ENCODE measurements around the gene GPATCH4.

The GPATCH4 gene

DNA sequence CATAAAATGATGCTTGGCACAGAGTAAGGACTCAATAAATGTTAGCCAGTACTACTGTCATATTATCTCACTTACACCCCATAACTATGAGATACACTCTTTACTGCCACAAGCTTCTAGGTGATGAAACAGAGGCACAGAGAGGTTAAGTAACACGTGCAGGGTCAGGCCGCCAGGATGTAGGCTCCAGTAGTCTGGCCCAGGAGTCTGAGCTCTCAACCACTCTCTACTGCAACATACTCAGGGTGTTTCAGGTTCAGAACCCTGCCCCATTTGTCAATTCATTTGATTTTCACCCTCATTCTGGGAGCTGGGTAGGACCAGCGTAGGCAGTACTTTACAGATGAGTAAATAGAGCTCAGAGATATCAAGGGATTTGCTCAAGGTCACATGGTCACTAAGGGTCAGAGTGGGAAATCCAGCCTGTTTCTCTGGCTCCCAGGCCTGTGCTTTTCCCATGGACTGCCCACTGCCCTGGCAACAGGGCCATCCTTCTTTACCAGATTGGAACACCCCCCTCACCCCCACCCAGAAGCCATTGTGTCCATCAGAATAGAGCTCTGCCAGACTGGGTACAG is 50.1 kb downstream of the GPATCH4 start:
- no peak for DNase-seq (ENCODE audit: low read depth in 3 of 3, low spot score in 1 of 3)

DNA sequence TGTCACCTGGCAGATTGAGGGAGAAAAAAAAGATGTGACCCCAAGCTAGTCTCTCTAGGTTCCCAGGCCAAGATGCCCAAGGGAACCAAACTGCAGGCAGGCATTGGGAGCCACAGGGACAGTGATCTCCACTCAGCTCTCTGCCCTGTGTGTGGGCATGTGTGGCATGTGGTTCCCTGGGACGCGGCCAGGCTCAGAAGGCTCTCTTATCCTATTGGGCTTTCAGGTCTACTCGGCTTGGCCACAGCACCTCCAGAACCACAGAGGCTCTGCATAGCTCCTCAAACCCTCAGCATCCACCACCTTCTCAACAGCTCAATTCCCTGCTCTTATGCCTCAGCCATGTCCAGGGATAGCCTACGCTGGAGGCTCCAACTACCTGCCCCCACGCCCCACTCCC is 50.9 kb downstream of the GPATCH4 start:
- DNase-seq (ENCODE audit: low read depth in 3 of 3, low spot score in 1 of 3) = no peak

DNA sequence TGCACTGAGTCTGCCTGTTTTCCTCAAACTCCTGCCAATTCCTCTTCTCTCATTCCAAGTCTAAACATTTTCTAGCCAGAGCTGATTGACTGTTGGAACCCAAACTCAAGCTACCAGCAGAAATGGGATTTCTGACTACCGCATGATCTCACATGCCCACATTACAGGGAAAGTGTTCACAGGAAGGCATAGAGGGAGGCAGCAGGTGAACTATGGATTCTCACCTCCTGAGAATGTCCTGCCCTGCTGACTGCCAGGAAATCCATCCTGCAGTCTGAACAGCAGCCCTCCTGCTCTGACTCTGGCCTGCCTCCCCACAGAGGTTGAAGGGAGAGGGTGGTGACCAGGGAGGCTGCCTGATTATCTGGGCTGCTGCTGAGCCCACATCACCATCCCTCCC is 51.4 kb downstream of the GPATCH4 start:
- no peak for DNase-seq (ENCODE audit: low read depth in 3 of 3, low spot score in 1 of 3)

GRCh38 chr1:156549390-156549789 is 51.9 kb downstream of the GPATCH4 start:
- DNase-seq (ENCODE audit: low read depth in 3 of 3, low spot score in 1 of 3) = no peak

GRCh38 chr1:156547982-156548381 is 53.3 kb downstream of the GPATCH4 start:
- no peak for DNase-seq (ENCODE audit: low read depth in 3 of 3, low spot score in 1 of 3)

DNA sequence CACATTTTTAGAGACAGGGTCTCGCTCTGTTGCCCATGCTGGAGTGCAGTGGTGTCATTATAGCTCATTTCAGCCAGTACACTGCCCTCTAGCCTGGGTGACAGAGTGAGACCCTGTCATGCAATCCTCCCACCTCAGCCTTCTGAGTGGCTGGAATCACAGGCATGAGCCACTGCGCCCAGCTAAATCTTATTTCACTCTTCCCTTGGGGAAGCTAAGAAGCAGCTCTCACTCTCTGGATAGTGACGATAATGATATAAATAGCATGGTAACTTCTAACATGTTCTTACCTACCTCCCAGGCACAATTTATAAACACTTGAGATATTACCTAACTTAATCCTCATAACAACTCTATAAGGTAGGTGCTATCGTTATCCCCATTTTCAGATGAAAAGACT is 53.8 kb downstream of the GPATCH4 start:
- no peak for DNase-seq (ENCODE audit: low read depth in 3 of 3, low spot score in 1 of 3)

DNA sequence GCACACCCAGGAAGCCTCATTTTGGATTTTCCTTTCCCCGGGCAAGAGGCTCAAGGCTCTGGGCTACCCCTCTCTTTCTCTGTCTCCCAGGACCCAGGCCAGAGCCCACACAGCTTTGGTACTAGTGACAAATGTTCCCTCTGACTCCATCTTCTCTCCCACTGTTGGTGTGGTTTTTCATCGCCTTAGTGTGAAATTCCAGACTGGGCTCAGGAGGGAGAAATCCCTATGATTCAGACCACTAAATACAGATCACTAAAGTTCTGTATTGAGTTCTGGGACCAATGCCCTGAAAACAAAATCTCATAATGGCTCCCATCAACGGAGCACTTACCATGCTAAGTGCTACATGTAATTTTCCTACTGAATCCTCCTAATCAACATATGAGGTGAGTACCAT is 55.0 kb downstream of the GPATCH4 start:
- no peak for DNase-seq (ENCODE audit: low read depth in 3 of 3, low spot score in 1 of 3)

GRCh38 chr1:156544592-156545102 is 56.6 kb downstream of the GPATCH4 start:
- DNase-seq (ENCODE audit: low read depth in 3 of 3, low spot score in 1 of 3) = no peak

Measured in stimulated activated CD4-positive, alpha-beta T cell treated with anti-CD3 and anti-CD28 coated beads, TNF-alpha, amount 100 ng/mL, for 1 hour (primary cell).